H1 (cell line): ENCODE results near the gene RBMS1. TPM values are rescaled to one million over a fixed set of nuclear protein-coding genes. Genes with fewer than 3 reads are reported as not detected.

Experiments used
- EGR1 ChIP-seq: IDR thresholded peaks from 2 replicates; pipeline ENCODE4 v1.6.1; 2011; ENCODE audit warnings: low read depth, low read length, borderline replicate concordance
- TEAD4 ChIP-seq: IDR thresholded peaks from 2 replicates; pipeline ENCODE4 v1.6.1; 2012; ENCODE audit warnings: low read depth, low read length, inconsistent platforms, mixed read lengths
- YY1 ChIP-seq: IDR thresholded peaks from 2 replicates; pipeline ENCODE4 v1.6.1; 2011; ENCODE audit warnings: low read depth, mild to moderate bottlenecking, low read length
- polyA plus RNA-seq, 7 experiments: library from polyadenylated mRNA; depleted of rRNA in 3 of 7; stranded (reverse) in 5 of 7; unstranded in 2 of 7; fragments of >200 nt in 5 of 7; fragments of 200-250 nt in 2 of 7; gene quantifications; 1 replicate in 5 of 7; 2 replicates in 1 of 7; 4 replicates in 1 of 7; pipeline versions ENCODE4 v1.2.1 to v1.2.3, GENCODE V29; 2011 to 2013; ENCODE audit warnings: missing spikeins in 2 of 7, mixed read lengths in 2 of 7
- total RNA-seq: library from RNA; stranded (reverse); fragmentation: NEBNext Ultra II Directional; extraction: Animal tissue kit (Norgen Biotek cat#: 25700); gene quantifications from 2 replicates; pipeline ENCODE4 v1.2.1, GENCODE V29; 2021

Gene RBMS1
- total and polyA plus RNA-seq, 2 of the 8 experiments (the other 6 are each of a cell fraction or from before 2014, with no cell fraction given): 53.7 to 60.0 TPM

GRCh38 chr2:160502478-160502877 lies 8.9 kb upstream of the RBMS1 start (continued):
- no peak for TF ChIP-seq YY1
- no peak for TF ChIP-seq EGR1
- no peak for TF ChIP-seq TEAD4
